Fibroblast of lung (primary cell): ENCODE data around the gene RAP1GAP2. TPM values are rescaled to one million over a fixed set of nuclear protein-coding genes. Genes with fewer than 3 reads are reported as not detected.
A peak's percentile ranks its signal among the peaks of the same experiment; 100 is the strongest.

Experiments
- DNase-seq, 2 donors: peaks; one replicate each; pipeline versions ENCODE4 v3.0.0 to v3.0.0-alpha.2; 2010; ENCODE audit warnings: low read depth in 2 of 2
- H2AFZ ChIP-seq: 2 replicates; pipeline ENCODE4 v1.5.1; 2012; ENCODE audit warnings: low read length, control low read depth, inconsistent platforms
- H3K27ac ChIP-seq: 2 replicates; pipeline ENCODE4 v1.5.1; 2011; ENCODE audit warnings: low read length, control low read depth; ENCODE audit not compliant: insufficient read depth
- H3K27me3 ChIP-seq: 2 replicates; pipeline ENCODE4 v1.5.1; 2011; ENCODE audit warnings: mild to moderate bottlenecking, low read length; ENCODE audit not compliant: control insufficient read depth, insufficient read depth
- H3K36me3 ChIP-seq: 2 replicates; pipeline ENCODE4 v1.5.1; 2011; ENCODE audit warnings: low read length; ENCODE audit not compliant: control insufficient read depth, insufficient read depth
- H3K4me1 ChIP-seq: 2 replicates; pipeline ENCODE4 v1.5.1; 2011; ENCODE audit warnings: low read length; ENCODE audit not compliant: control insufficient read depth, insufficient read depth; ENCODE audit errors: extremely low read depth
- H3K4me2 ChIP-seq: 2 replicates; pipeline ENCODE4 v1.5.1; 2011; ENCODE audit warnings: low read length, control low read depth; ENCODE audit not compliant: insufficient read depth; ENCODE audit errors: extremely low read depth
- H3K4me3 ChIP-seq, 4 experiments: fragments of 200-600 bp in 1 of 4; sonication (generic) in 1 of 4; replicated peaks in 1 of 4; 2 replicates each; pipeline ENCODE4 v1.5.1; 2011 to 2016; ENCODE audit warnings: low read length in 4 of 4, low read depth in 3 of 4, mild to moderate bottlenecking in 3 of 4, control low read depth in 2 of 4, inconsistent platforms in 1 of 4, mixed read lengths in 1 of 4; ENCODE audit not compliant: insufficient read depth in 1 of 4; ENCODE audit errors: control extremely low read depth in 1 of 4
- H3K79me2 ChIP-seq: 2 replicates; pipeline ENCODE4 v1.5.1; 2012; ENCODE audit warnings: mild to moderate bottlenecking, low read length, inconsistent platforms; ENCODE audit not compliant: control insufficient read depth, insufficient read depth
- H3K9ac ChIP-seq: 2 replicates; pipeline ENCODE4 v1.5.1; 2011; ENCODE audit warnings: mild to moderate bottlenecking, low read length, control low read depth; ENCODE audit not compliant: insufficient read depth
- H3K9me3 ChIP-seq: 2 replicates; pipeline ENCODE4 v1.5.1; 2012; ENCODE audit warnings: low read depth, low read length; ENCODE audit not compliant: control insufficient read depth, insufficient read depth
- H4K20me1 ChIP-seq: 2 replicates; pipeline ENCODE4 v1.5.1; 2011; ENCODE audit warnings: low read length; ENCODE audit not compliant: control insufficient read depth, insufficient read depth; ENCODE audit errors: extremely low read depth
- CTCF ChIP-seq, 2 donors: IDR thresholded peaks in 1 of 2; conservative IDR thresholded peaks in 1 of 2; 1 replicate in 1 of 2; 2 replicates in 1 of 2; pipeline ENCODE4 v1.5.1; 2011 to 2012; ENCODE audit warnings: low read length in 2 of 2, control low read depth in 1 of 2, inconsistent platforms in 1 of 2, low read depth in 1 of 2, mild to moderate bottlenecking in 1 of 2
- EZH2 ChIP-seq: IDR thresholded peaks from 2 replicates; pipeline ENCODE4 v1.5.1; 2012; ENCODE audit warnings: low read length, control low read depth, mild to moderate bottlenecking; ENCODE audit errors: missing control alignments
- polyA plus RNA-seq, 2 donors: library from polyadenylated mRNA; depleted of rRNA in 1 of 2; stranded (reverse) in 1 of 2; unstranded in 1 of 2; fragments of >200 nt; gene quantifications; 2 replicates each; pipeline ENCODE4 v1.2.1, GENCODE V29; 2011 to 2012; ENCODE audit warnings: missing spikeins in 1 of 2
- total RNA-seq: library from RNA; depleted of rRNA; stranded (reverse); fragments of >200 nt; gene quantifications from 2 replicates; pipeline ENCODE4 v1.2.1, GENCODE V29; 2014

The RAP1GAP2 gene
- total and polyA plus RNA-seq, 2 donors (not counting 1 experiment from before 2014, with no cell fraction given) = 0.33 to 0.99 TPM

DNA sequence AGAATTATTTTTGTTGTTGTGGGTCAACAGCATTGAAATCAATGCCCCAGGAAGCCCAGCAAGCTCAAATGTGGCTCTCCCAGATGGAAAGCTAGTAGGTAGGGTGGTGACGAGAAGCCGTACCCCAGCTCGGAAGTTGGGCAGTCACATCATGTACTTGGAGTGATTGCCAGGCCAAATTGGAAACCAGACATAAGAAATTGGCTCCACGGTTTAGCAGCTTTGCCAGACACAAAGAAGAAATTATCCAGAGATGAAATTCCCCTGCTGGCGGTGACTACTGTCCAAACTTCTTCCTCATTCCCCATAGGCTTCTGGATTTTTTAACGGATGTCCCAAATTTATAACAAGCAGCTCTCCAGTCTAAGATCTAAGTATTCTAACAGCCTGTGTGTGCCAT, 171.3 kb downstream of the RAP1GAP2 start:
- H3K79me2 ChIP-seq = no peaks in the 10 kb centered on the region
- no peak overlapping the region for H3K4me2 ChIP-seq
- no peak overlapping the region for H3K9ac ChIP-seq
- H3K9me3 ChIP-seq = no peaks in the 10 kb centered on the region
- no peak overlapping the region for H2AFZ ChIP-seq
- no peak overlapping the region for H3K4me3 ChIP-seq
- H3K4me1 ChIP-seq = no peaks in the 10 kb centered on the region
- DNase-seq = no peak
- H3K36me3 ChIP-seq = no peaks in the 10 kb centered on the region
- TF ChIP-seq EZH2 (no peak), CTCF (conservative IDR thresholded peaks at IDR 0.05 in 1 of 2, IDR thresholded peaks at IDR 0.05 in 1 of 2; ENCODE audit: low read depth in 1 of 2, low read length in 2 of 2) (no peak)
- no peaks in the 10 kb centered on the region for H3K27me3 ChIP-seq
- no peaks in the 10 kb centered on the region for H4K20me1 ChIP-seq
- H3K27ac ChIP-seq = no peak overlapping the region

- Histone ChIP-seq H3K9ac (no peak overlapping the region), H3K79me2 (no peaks in the 10 kb centered on the region), H3K9me3 (no peaks in the 10 kb centered on the region), H2AFZ (no peak overlapping the region), H3K27ac (no peak overlapping the region), H3K27me3 (no peaks in the 10 kb centered on the region), H3K4me3 (no peak overlapping the region), H3K36me3 (no peaks in the 10 kb centered on the region), H3K4me1 (no peaks in the 10 kb centered on the region), H4K20me1 (no peaks in the 10 kb centered on the region), H3K4me2 (no peak overlapping the region)
- TF ChIP-seq EZH2 (no peak), CTCF (conservative IDR thresholded peaks at IDR 0.05 in 1 of 2, IDR thresholded peaks at IDR 0.05 in 1 of 2; ENCODE audit: low read depth in 1 of 2, low read length in 2 of 2) (no peak)
- DNase-seq = no peak
Observed at GRCh38 chr17:2971851-2972250, 175.6 kb downstream of the RAP1GAP2 start.

GRCh38 chr17:2972749-2973148, 176.5 kb downstream of the RAP1GAP2 start:
- H3K36me3 ChIP-seq = no peaks in the 10 kb centered on the region
- DNase-seq = peak in 1 of 2 donors; percentile 27
- TF ChIP-seq EZH2 = no peak
- TF ChIP-seq CTCF (conservative IDR thresholded peaks at IDR 0.05 in 1 of 2, IDR thresholded peaks at IDR 0.05 in 1 of 2; ENCODE audit: low read depth in 1 of 2, low read length in 2 of 2) = no peak
- no peak overlapping the region for H2AFZ ChIP-seq
- no peaks in the 10 kb centered on the region for H3K79me2 ChIP-seq
- no peak overlapping the region for H3K9ac ChIP-seq
- no peak overlapping the region for H3K27ac ChIP-seq
- H3K9me3 ChIP-seq = no peaks in the 10 kb centered on the region
- no peaks in the 10 kb centered on the region for H4K20me1 ChIP-seq
- H3K27me3 ChIP-seq = no peaks in the 10 kb centered on the region
- no peaks in the 10 kb centered on the region for H3K4me1 ChIP-seq
- H3K4me3 ChIP-seq = no peak overlapping the region
- no peak overlapping the region for H3K4me2 ChIP-seq
